Heart left ventricle (tissue), 16 donors: ENCODE data around the gene SORBS2. TPM values are rescaled to one million over a fixed set of nuclear protein-coding genes. Genes with fewer than 3 reads are reported as not detected.

Experiments used
- ATAC-seq, 4 donors: fragments of 200-7000 bp; cut with Tn5 transposase; one replicate each; pipeline ENCODE4 v1.9.1; 2020 to 2022; ENCODE audit warnings: moderate library complexity in 4 of 4, mild to moderate bottlenecking in 3 of 4, moderate number of reproducible peaks in 1 of 4
- DNase-seq, 5 donors: peaks; one replicate each; pipeline ENCODE4 v3.0.0-alpha.2; 2020
- H3K27ac ChIP-seq, 12 donors: fragments of 200-600 bp; sonication (generic) in 4 of 12; one replicate each; pipeline versions ENCODE4 v1.5.0 to v1.8.0; 2016 to 2022; ENCODE audit warnings: mild to moderate bottlenecking in 2 of 12
- H3K27me3 ChIP-seq, 9 donors: fragments of 200-600 bp; sonication (generic) in 2 of 9; one replicate each; pipeline versions ENCODE4 v1.5.1 to v1.8.0; 2016 to 2022; ENCODE audit warnings: mild to moderate bottlenecking in 3 of 9
- H3K36me3 ChIP-seq, 9 donors: fragments of 200-600 bp; sonication (generic) in 2 of 9; one replicate each; pipeline versions ENCODE4 v1.5.0 to v1.8.0; 2018 to 2022; ENCODE audit warnings: mild to moderate bottlenecking in 2 of 9
- H3K4me1 ChIP-seq, 12 donors: fragments of 200-600 bp; sonication (generic) in 4 of 12; one replicate each; pipeline versions ENCODE4 v1.5.0 to v1.8.0; 2016 to 2022; ENCODE audit warnings: mild to moderate bottlenecking in 3 of 12
- H3K4me3 ChIP-seq, 12 donors: fragments of 200-600 bp; sonication (generic) in 4 of 12; one replicate each; pipeline versions ENCODE4 v1.5.0 to v1.8.0; 2017 to 2022; ENCODE audit warnings: mild to moderate bottlenecking in 9 of 12, moderate library complexity in 4 of 12
- H3K9me3 ChIP-seq, 12 donors: fragments of 200-600 bp; sonication (generic) in 4 of 12; one replicate each; pipeline versions ENCODE4 v1.5.0 to v1.8.0; 2016 to 2022; ENCODE audit warnings: mild to moderate bottlenecking in 1 of 12
- POLR2A ChIP-seq, 2 donors: fragments of 450-650 bp; IDR thresholded peaks; one replicate each; pipeline ENCODE4 v1.6.1; 2017; ENCODE audit warnings: antibody characterized with exemption in 2 of 2, mild to moderate bottlenecking in 2 of 2, moderate library complexity in 2 of 2
- WGBS, 4 donors: extraction: QIAGEN DNeasy Blood & Tissue Kit in 2 of 4; methylation state at CpG; one replicate each; pipeline versions ENCODE4 v1.1.5 to v1.1.7; 2013 to 2018; 5-methylcytosine and 5-hydroxymethylcytosine counted together
- intact Hi-C, 10 donors: fragments of 100-400 bp; cut with DNase I; formaldehyde crosslinking; loops; one replicate each; pipeline versions ENCODE4 v1.11.1 to v1.14.2; 2022
- polyA plus RNA-seq, 2 donors: library from polyadenylated mRNA; stranded (reverse); fragments of 200-250 nt; gene quantifications; one replicate each; pipeline ENCODE4 v1.2.3, GENCODE V29; 2013
- total RNA-seq, 9 donors: library from RNA; depleted of rRNA in 2 of 9; stranded (reverse); fragments of >200 nt in 2 of 9; fragmentation: NEBNext Ultra II Directional in 3 of 9; extraction: Animal tissue kit (Norgen Biotek cat#: 25700) in 3 of 9; gene quantifications; one replicate each; pipeline versions ENCODE4 v1.1.0 to v1.2.4, GENCODE V29; 2016 to 2023
- TF ChIP-seq, protein P1 (sequence below), 12 donors: fragments of 200-600 bp; sonication (generic) in 4 of 12; IDR thresholded peaks; one replicate each; pipeline versions ENCODE4 v1.5.0 to v1.8.0; 2018 to 2022; ENCODE audit warnings: antibody characterized with exemption in 12 of 12, mild to moderate bottlenecking in 5 of 12
- donor health status: ischemic (EF 13 %, LVEDD 7.1; RV severe dilation, severe dysfunction).
- donor health status: healthy with polysubstance abuse.
- donor health status: DM: no; HTN: yes; CAD: no.
- donor health status: DM: no; HTN: no; CAD: no.
- donor health status: ischemic (EF 25% LVEDD 6.9; RV normal size, moderate dysfunction).
- donor health status: ischemic (EF 25% LVEDD 5.7; RV mildly dilated, moderate dysfunction).
- donor health status: healthy.
- donor health status: DM: yes; HTN: yes; CAD: no.
- donor health status: ischemic (EF 35%, LVEDD 5.7; RV mildly dilated, moderate dysfunction).
- donor health status: nonischemic (EF 11% LVEDD 7.7; RV severe dilation, severe dysfunction).
- donor health status: DM: yes; HTN: yes; CAD: no.
- donor health status: PGD.
- donor health status: ischemic (EF 29% LVEDD 5.4; RV normal size, mild dysfunction).
- donor health status: nonischemic (EF 23%, LVEDD 6.1; RV moderate dilation, normal function).

Gene SORBS2
- total and polyA plus RNA-seq, 11 donors = 254 to 2,158 (median 1,369) TPM

DNA sequence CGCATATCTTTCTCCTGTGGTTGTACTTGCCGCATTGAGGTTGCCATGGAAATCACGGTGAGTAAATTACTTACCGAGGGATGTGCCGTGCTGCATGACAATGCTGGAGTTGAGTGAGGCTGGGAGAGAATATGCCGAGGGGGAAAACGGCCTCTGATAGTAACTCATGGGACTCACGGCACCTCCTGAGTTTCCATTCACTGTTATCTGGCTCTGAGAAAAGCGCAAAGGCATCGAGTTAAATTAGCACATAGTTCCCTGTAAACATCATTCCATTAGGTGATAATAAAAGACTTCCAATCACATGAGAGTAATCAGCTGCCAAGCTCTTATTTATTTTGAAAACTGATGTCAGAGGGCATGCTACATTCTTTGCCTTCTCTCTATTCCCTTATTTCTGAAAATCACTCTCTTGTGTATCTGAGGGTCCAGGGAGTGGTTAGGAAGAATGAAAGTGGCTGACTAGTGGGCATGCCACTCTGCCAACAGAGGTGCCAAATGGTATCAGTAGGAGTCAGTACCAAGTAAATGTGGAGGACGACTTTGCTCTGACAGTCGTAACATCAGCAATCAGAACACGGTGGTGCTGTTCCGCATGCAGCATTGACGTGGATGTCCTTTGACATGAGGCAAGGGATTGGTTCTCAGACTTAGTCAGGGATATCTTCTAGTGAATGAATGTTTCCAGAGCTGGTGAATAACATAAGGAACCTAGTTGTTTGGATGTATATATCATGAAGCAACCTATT, 149.8 kb downstream of the SORBS2 start:
- peaks cover 0 to 80% (median 39%) of the 10 kb centered on the region in 9 donors for H3K36me3 ChIP-seq
- TF ChIP-seq POLR2A (IDR thresholded peaks at IDR 0.05) = no peak
- TF ChIP-seq, protein P1, sequence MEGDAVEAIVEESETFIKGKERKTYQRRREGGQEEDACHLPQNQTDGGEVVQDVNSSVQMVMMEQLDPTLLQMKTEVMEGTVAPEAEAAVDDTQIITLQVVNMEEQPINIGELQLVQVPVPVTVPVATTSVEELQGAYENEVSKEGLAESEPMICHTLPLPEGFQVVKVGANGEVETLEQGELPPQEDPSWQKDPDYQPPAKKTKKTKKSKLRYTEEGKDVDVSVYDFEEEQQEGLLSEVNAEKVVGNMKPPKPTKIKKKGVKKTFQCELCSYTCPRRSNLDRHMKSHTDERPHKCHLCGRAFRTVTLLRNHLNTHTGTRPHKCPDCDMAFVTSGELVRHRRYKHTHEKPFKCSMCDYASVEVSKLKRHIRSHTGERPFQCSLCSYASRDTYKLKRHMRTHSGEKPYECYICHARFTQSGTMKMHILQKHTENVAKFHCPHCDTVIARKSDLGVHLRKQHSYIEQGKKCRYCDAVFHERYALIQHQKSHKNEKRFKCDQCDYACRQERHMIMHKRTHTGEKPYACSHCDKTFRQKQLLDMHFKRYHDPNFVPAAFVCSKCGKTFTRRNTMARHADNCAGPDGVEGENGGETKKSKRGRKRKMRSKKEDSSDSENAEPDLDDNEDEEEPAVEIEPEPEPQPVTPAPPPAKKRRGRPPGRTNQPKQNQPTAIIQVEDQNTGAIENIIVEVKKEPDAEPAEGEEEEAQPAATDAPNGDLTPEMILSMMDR (IDR thresholded peaks at IDR 0.05) = no peak
- intact Hi-C loops = no loop called here
- H3K27me3 ChIP-seq = no peaks in the 10 kb centered on the region
- H3K27ac ChIP-seq = peak overlapping the region; percentile 49 to 93 (median 76)
- peak overlapping the region in 1 of 12 donors; percentile 49 for H3K4me3 ChIP-seq
- H3K9me3 ChIP-seq = no peaks in the 10 kb centered on the region
- DNase-seq (peak in 1 of 5 donors; percentile 78), ATAC-seq (peak; percentile 75 to 89 (median 86))
- peaks cover 0 to 45% (median 12%) of the 10 kb centered on the region in 12 donors for H3K4me1 ChIP-seq
- WGBS, 4 donors = 48 to 67% (median 55%) methylated on average over 15 of the region's 15 CpGs

DNA sequence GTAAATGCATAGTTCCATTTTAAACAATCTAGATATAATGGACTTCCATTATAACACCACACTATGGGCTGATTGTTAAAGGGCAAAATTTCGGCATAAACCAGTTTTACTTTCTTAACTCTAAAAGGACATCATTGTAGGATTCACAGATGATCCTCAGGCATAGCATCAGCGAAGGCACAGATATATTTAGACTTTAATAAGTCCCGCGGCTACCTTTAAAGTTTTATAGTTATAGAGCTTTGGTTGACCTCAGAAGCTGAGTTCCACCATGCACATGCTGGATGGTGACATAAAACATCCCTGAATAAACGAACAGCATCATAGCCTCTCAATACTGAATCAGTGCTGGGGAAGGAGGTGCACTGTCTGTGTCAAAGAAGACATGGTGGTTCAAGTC, 151.7 kb downstream of the SORBS2 start:
- WGBS, 4 donors = 70 to 78% (median 77%) methylated on average over 5 of the region's 5 CpGs
- H3K9me3 ChIP-seq = no peaks in the 10 kb centered on the region
- intact Hi-C loops = no loop called here
- H3K36me3 ChIP-seq = peaks cover 0 to 77% (median 30%) of the 10 kb centered on the region in 9 donors
- TF ChIP-seq POLR2A (IDR thresholded peaks at IDR 0.05) = no peak
- TF ChIP-seq, protein P1 (IDR thresholded peaks at IDR 0.05) = no peak
- DNase-seq (no peak), ATAC-seq (no peak)
- H3K4me1 ChIP-seq = peaks cover 0 to 50% (median 17%) of the 10 kb centered on the region in 12 donors
- H3K27ac ChIP-seq = peak overlapping the region in 7 of 12 donors; percentile 74 to 93 (median 86)
- H3K27me3 ChIP-seq = no peaks in the 10 kb centered on the region
- H3K4me3 ChIP-seq = peak overlapping the region in 1 of 12 donors; percentile 49

DNA sequence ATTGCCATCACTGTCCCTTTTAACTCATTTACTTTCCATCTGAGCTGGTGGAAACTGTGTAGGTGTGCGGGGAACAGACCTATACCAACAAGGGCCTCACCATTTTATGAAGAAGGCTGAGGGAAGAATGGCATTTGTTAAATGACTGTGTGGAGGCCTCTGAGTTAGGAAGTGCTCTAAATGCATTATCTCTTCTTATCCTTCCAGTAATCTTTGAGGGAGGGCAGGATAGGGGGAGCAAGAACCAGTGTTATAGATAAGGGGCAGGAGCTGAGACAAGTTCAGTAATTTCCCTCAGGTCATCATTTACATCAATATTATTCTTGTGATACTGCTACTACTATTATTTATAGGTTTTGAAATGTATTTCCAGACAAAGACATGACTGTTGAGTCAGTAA, 154.3 kb downstream of the SORBS2 start:
- Histone ChIP-seq H3K27ac (peak overlapping the region in 11 of 12 donors; percentile 31 to 87 (median 65)), H3K27me3 (no peaks in the 10 kb centered on the region), H3K4me3 (peak overlapping the region in 1 of 12 donors; percentile 47), H3K4me1 (peaks cover 0 to 61% (median 17%) of the 10 kb centered on the region in 12 donors), H3K36me3 (peaks cover 0 to 82% (median 31%) of the 10 kb centered on the region in 9 donors), H3K9me3 (no peaks in the 10 kb centered on the region)
- WGBS, 4 donors = 76 to 100% (median 91%) methylated on average over 1 of the region's 1 CpG
- no peak for ATAC-seq
- TF ChIP-seq POLR2A (IDR thresholded peaks at IDR 0.05) = no peak
- TF ChIP-seq, protein P1 (IDR thresholded peaks at IDR 0.05) = no peak
- DNase-seq = no peak
- intact Hi-C loops = loop anchor here in 4 of 10 donors (5.0 to 10.0 kb wide), 3 partner anchors 117 to 195 kb away; no protein-coding TSS in a partner anchor

DNA sequence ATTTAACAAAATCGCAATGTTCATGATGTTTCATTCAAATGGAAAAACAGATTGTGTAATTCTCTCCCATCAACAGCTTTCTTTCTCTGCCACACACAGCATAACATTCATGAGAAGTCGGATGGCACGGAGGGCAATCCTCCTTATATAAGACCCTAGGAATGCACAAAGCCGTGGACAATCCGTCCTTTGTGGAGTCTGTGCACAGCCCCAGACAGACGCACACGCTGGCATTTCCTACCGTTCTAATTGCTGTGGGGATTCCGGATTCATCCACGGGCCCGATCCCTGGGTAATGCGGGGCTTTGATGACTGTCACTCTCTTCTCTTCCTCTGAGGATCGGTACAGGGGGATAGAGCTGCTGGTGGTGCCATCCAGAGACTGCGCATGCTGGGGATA, 154.8 kb downstream of the SORBS2 start:
- H3K27me3 ChIP-seq = no peaks in the 10 kb centered on the region
- TF ChIP-seq, protein P1 (IDR thresholded peaks at IDR 0.05) = no peak
- TF ChIP-seq POLR2A (IDR thresholded peaks at IDR 0.05) = no peak
- H3K36me3 ChIP-seq = peaks cover 0 to 82% (median 34%) of the 10 kb centered on the region in 9 donors
- no peak for DNase-seq
- peak overlapping the region in 11 of 12 donors; percentile 31 to 87 (median 65) for H3K27ac ChIP-seq
- 55 to 71% (median 61%) methylated on average over 14 of the region's 14 CpGs for WGBS, 4 donors
- intact Hi-C loops = loop anchor here in 4 of 10 donors (5.0 to 10.0 kb wide), 3 partner anchors 118 to 195 kb away; no protein-coding TSS in a partner anchor
- H3K9me3 ChIP-seq = no peaks in the 10 kb centered on the region
- H3K4me1 ChIP-seq = peaks cover 0 to 58% (median 17%) of the 10 kb centered on the region in 12 donors
- peak overlapping the region in 8 of 12 donors; percentile 31 to 58 (median 44) for H3K4me3 ChIP-seq
- ATAC-seq = peak in 3 of 4 donors; percentile 3 to 4 (median 4)
